ENCODE results near the gene RPTOR.

The RPTOR gene

DNA sequence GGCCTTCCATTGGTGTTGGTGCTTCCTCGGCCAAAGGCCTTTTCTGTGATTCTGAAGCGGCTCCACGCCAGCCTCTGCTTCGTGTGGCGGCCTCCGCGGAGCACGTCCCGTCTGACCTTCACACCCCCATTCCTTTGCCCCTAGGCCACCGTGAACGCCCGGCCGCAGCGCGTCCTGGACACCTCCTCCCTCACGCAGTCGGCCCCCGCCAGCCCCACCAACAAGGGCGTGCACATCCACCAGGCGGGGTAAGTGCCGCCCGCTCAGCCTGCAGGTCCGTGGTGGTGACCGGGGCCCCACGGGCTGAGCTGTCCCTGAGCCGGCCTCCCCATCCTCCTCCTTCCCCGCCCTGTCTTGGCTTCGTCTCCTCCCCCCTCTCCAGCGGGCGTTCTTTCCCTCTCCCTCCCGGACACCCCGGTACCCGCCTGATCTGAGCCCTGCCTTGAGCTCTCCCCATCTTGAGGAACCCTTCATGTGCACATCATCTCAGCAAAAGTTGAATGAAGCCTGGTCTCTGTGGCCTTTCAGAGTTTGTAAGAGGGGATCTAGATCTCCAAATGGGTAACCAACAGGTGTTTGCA, 378.0 kb downstream of the RPTOR start:
- TF ChIP-seq CSDC2 (CRISPR knock-in tag; IDR thresholded peaks at IDR 0.05) (no peak), ISL1 (CRISPR knock-in tag; IDR thresholded peaks at IDR 0.05) (no peak), ZC3H10 (CRISPR knock-in tag; IDR thresholded peaks at IDR 0.05) (no peak), ZNF565 (CRISPR knock-in tag; conservative IDR thresholded peaks at IDR 0.05; ENCODE audit: low read depth) (no peak), ZNF8 (CRISPR knock-in tag; IDR thresholded peaks at IDR 0.05) (no peak), PATZ1 (CRISPR knock-in tag; IDR thresholded peaks at IDR 0.05; ENCODE audit: borderline replicate concordance) (no peak), TOX (CRISPR knock-in tag; IDR thresholded peaks at IDR 0.05; ENCODE audit: borderline replicate concordance) (no peak)
- TF ChIP-seq, protein P1, sequence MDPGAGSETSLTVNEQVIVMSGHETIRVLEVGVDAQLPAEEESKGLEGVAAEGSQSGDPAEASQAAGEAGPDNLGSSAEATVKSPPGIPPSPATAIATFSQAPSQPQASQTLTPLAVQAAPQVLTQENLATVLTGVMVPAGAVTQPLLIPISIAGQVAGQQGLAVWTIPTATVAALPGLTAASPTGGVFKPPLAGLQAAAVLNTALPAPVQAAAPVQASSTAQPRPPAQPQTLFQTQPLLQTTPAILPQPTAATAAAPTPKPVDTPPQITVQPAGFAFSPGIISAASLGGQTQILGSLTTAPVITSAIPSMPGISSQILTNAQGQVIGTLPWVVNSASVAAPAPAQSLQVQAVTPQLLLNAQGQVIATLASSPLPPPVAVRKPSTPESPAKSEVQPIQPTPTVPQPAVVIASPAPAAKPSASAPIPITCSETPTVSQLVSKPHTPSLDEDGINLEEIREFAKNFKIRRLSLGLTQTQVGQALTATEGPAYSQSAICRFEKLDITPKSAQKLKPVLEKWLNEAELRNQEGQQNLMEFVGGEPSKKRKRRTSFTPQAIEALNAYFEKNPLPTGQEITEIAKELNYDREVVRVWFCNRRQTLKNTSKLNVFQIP (CRISPR knock-in tag; IDR thresholded peaks at IDR 0.05; ENCODE audit: borderline replicate concordance, low read depth), result no peak

GRCh38 chr17:80923211-80924110, 378.8 kb downstream of the RPTOR start:
- no peak for ATAC-seq

More for the DNA sequence above, 378.0 kb downstream of the RPTOR start:
- no peak for ATAC-seq

DNA sequence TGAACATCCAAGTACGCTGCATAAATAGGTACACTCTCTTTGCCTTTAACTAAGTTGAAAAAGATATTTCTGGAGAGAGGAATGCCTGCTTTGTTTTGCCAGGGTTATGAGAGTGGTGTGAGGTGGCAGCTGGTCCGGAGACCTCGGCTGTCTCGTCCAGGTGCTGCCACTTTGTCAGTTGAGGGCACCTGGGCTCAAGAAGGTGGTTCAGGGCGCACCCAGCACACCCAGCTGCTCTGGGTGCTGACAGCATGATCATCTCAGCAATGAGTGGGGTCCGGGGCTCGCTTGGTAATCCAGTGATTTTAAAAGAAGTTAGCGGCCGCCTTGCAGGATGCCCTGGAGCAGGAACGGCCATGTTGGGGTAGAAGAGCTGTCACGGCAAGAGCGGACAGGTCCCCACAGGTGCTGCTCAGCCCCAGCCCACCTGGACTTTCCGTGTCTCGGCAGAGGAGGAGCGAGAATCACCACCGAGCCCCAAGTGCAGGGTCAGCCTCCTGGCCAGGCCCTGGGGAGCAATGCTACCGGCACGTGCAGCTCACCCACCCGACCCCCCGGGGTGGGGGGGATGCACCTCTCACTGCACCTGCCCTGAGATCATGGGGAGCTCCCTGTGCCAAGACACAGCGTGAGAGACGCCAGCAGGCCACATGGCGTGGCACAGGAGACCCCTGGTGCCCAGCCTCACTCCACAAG, 379.6 kb downstream of the RPTOR start:
- no peak for ATAC-seq
- TF ChIP-seq ISL1 (CRISPR knock-in tag; IDR thresholded peaks at IDR 0.05), result no peak
- TF ChIP-seq PPARA (CRISPR knock-in tag; IDR thresholded peaks at IDR 0.05; ENCODE audit: borderline replicate concordance), result no peak
- no peak for TF ChIP-seq ZFP3 (CRISPR knock-in tag; IDR thresholded peaks at IDR 0.05)
- no peak for TF ChIP-seq BACH2 (CRISPR knock-in tag; IDR thresholded peaks at IDR 0.05; ENCODE audit: borderline replicate concordance)
- no peak for TF ChIP-seq TCF4 (CRISPR knock-in tag; IDR thresholded peaks at IDR 0.05; ENCODE audit: borderline replicate concordance)
- TF ChIP-seq ESRRG (CRISPR knock-in tag; IDR thresholded peaks at IDR 0.05), result no peak
- no peak for TF ChIP-seq CSDC2 (CRISPR knock-in tag; IDR thresholded peaks at IDR 0.05)
- no peak for TF ChIP-seq ZFP30 (CRISPR knock-in tag; IDR thresholded peaks at IDR 0.05)
- TF ChIP-seq, protein P2, sequence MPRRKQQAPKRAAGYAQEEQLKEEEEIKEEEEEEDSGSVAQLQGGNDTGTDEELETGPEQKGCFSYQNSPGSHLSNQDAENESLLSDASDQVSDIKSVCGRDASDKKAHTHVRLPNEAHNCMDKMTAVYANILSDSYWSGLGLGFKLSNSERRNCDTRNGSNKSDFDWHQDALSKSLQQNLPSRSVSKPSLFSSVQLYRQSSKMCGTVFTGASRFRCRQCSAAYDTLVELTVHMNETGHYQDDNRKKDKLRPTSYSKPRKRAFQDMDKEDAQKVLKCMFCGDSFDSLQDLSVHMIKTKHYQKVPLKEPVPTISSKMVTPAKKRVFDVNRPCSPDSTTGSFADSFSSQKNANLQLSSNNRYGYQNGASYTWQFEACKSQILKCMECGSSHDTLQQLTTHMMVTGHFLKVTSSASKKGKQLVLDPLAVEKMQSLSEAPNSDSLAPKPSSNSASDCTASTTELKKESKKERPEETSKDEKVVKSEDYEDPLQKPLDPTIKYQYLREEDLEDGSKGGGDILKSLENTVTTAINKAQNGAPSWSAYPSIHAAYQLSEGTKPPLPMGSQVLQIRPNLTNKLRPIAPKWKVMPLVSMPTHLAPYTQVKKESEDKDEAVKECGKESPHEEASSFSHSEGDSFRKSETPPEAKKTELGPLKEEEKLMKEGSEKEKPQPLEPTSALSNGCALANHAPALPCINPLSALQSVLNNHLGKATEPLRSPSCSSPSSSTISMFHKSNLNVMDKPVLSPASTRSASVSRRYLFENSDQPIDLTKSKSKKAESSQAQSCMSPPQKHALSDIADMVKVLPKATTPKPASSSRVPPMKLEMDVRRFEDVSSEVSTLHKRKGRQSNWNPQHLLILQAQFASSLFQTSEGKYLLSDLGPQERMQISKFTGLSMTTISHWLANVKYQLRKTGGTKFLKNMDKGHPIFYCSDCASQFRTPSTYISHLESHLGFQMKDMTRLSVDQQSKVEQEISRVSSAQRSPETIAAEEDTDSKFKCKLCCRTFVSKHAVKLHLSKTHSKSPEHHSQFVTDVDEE (CRISPR knock-in tag; IDR thresholded peaks at IDR 0.05), result no peak
- TF ChIP-seq, protein P3, sequence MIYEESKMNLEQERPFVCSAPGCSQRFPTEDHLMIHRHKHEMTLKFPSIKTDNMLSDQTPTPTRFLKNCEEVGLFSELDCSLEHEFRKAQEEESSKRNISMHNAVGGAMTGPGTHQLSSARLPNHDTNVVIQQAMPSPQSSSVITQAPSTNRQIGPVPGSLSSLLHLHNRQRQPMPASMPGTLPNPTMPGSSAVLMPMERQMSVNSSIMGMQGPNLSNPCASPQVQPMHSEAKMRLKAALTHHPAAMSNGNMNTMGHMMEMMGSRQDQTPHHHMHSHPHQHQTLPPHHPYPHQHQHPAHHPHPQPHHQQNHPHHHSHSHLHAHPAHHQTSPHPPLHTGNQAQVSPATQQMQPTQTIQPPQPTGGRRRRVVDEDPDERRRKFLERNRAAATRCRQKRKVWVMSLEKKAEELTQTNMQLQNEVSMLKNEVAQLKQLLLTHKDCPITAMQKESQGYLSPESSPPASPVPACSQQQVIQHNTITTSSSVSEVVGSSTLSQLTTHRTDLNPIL (CRISPR knock-in tag; IDR thresholded peaks at IDR 0.05; ENCODE audit: low read depth), result no peak
- TF ChIP-seq PATZ1 (CRISPR knock-in tag; IDR thresholded peaks at IDR 0.05; ENCODE audit: borderline replicate concordance), result no peak
- no peak for TF ChIP-seq ZNF70 (CRISPR knock-in tag; IDR thresholded peaks at IDR 0.05)
- no peak for TF ChIP-seq GLIS3 (CRISPR knock-in tag; IDR thresholded peaks at IDR 0.05)
- TF ChIP-seq, protein P1 (CRISPR knock-in tag; IDR thresholded peaks at IDR 0.05; ENCODE audit: borderline replicate concordance, low read depth), result no peak
- no peak for TF ChIP-seq OSR1 (CRISPR knock-in tag; IDR thresholded peaks at IDR 0.05)
- TF ChIP-seq ZNF8 (CRISPR knock-in tag; IDR thresholded peaks at IDR 0.05), result no peak

More at GRCh38 chr17:80923211-80924110, 378.8 kb downstream of the RPTOR start:
- TF ChIP-seq RARB (CRISPR knock-in tag; IDR thresholded peaks at IDR 0.05) (no peak), CSDC2 (CRISPR knock-in tag; IDR thresholded peaks at IDR 0.05) (no peak), ARNTL (CRISPR knock-in tag; IDR thresholded peaks at IDR 0.05; ENCODE audit: borderline replicate concordance, low read depth) (no peak), ZNF565 (CRISPR knock-in tag; conservative IDR thresholded peaks at IDR 0.05; ENCODE audit: low read depth) (no peak), ZNF8 (CRISPR knock-in tag; IDR thresholded peaks at IDR 0.05) (no peak), ISL1 (CRISPR knock-in tag; IDR thresholded peaks at IDR 0.05) (no peak), TCF4 (CRISPR knock-in tag; IDR thresholded peaks at IDR 0.05; ENCODE audit: borderline replicate concordance) (no peak)
- TF ChIP-seq, protein P1 (CRISPR knock-in tag; IDR thresholded peaks at IDR 0.05; ENCODE audit: borderline replicate concordance, low read depth), result no peak

All from SK-N-SH treated with all-trans-retinoic acid at 6 μM for 48 hours (cell line).